Transverse colon (tissue), 4 donors: ENCODE results near the gene TRAF6.

Source experiments
- POLR2A ChIP-seq: fragments of 450-650 bp; IDR thresholded peaks from one replicate; pipeline ENCODE4 v1.6.1; 2016; ENCODE audit warnings: antibody characterized with exemption, mild to moderate bottlenecking, moderate library complexity
- POLR2AphosphoS5 ChIP-seq, 3 donors: sonication (generic); formaldehyde crosslinking; IDR thresholded peaks; one replicate each; pipeline ENCODE4 v1.6.1; 2016; ENCODE audit warnings: antibody characterized with exemption in 3 of 3
- TF ChIP-seq, protein P1 (sequence below), 5 experiments: fragments of 200-600 bp in 3 of 5; fragments of 450-650 bp in 2 of 5; sonication (generic) in 3 of 5; IDR thresholded peaks; 1 replicate in 2 of 5; 2 replicates in 3 of 5; pipeline ENCODE4 v1.5.1; 2016 to 2017; ENCODE audit warnings: antibody characterized with exemption in 5 of 5, inconsistent platforms in 3 of 5, mild to moderate bottlenecking in 2 of 5, moderate library complexity in 1 of 5

- TF ChIP-seq POLR2AphosphoS5 (IDR thresholded peaks at IDR 0.05) = peak in 2 of 3 donors; percentile 6 to 27
- no peak for TF ChIP-seq POLR2A
- TF ChIP-seq, protein P1, sequence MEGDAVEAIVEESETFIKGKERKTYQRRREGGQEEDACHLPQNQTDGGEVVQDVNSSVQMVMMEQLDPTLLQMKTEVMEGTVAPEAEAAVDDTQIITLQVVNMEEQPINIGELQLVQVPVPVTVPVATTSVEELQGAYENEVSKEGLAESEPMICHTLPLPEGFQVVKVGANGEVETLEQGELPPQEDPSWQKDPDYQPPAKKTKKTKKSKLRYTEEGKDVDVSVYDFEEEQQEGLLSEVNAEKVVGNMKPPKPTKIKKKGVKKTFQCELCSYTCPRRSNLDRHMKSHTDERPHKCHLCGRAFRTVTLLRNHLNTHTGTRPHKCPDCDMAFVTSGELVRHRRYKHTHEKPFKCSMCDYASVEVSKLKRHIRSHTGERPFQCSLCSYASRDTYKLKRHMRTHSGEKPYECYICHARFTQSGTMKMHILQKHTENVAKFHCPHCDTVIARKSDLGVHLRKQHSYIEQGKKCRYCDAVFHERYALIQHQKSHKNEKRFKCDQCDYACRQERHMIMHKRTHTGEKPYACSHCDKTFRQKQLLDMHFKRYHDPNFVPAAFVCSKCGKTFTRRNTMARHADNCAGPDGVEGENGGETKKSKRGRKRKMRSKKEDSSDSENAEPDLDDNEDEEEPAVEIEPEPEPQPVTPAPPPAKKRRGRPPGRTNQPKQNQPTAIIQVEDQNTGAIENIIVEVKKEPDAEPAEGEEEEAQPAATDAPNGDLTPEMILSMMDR (IDR thresholded peaks at IDR 0.05) = no peak
Measured at GRCh38 chr11:36455658-36456111, 54.4 kb downstream of the TRAF6 start.
